OCI-LY7 (cell line): ENCODE results near the gene MUC15. TPM values are rescaled to one million over a fixed set of nuclear protein-coding genes. Genes with fewer than 3 reads are reported as not detected.

Experiments
- BruUV-seq: library from RNA; stranded (reverse); fragments of 400-500 nt; replicated peaks from 2 replicates; lab custom pipeline; 2021; lab: Mats Ljungman, UMichigan
- CTCF ChIA-PET: fragments of 300-600 bp; sonication (Branson Sonifier 250); formaldehyde crosslinking; loops from one replicate; lab custom pipeline; 2022; ENCODE audit warnings: antibody characterized with exemption; ENCODE audit not compliant: unreplicated experiment; lab: Charles Lee
- POLR2A ChIA-PET: fragments of 300-600 bp; sonication (Branson Sonifier 250); formaldehyde crosslinking; loops from one replicate; lab custom pipeline; 2022; ENCODE audit warnings: antibody characterized with exemption; lab: Charles Lee
- DNase-seq: peaks from one replicate; pipeline ENCODE4 v3.0.0-alpha.2; 2015; ENCODE audit warnings: low spot score
- H2AFZ ChIP-seq: fragments of 200-600 bp; sonication (generic), shearing (Covaris generic); 2 replicates; pipeline ENCODE4 v1.6.1; 2014; ENCODE audit warnings: mild to moderate bottlenecking, antibody characterized with exemption, low read length, moderate library complexity
- H3K27ac ChIP-seq: fragments of 200-600 bp; sonication (generic); 2 replicates; pipeline ENCODE4 v1.5.1; 2014; ENCODE audit warnings: mixed run types, low read depth, mild to moderate bottlenecking, moderate library complexity, low read length, inconsistent platforms; ENCODE audit not compliant: poor library complexity, severe bottlenecking
- H3K36me3 ChIP-seq: fragments of 200-600 bp; sonication (generic); 2 replicates; pipeline ENCODE4 v1.6.1; 2014; ENCODE audit warnings: mild to moderate bottlenecking, antibody characterized with exemption, low read length, moderate library complexity, mixed read lengths; ENCODE audit not compliant: insufficient read depth
- H3K4me1 ChIP-seq: fragments of 200-600 bp; sonication (generic); 2 replicates; pipeline ENCODE4 v1.5.1; 2014; ENCODE audit warnings: mild to moderate bottlenecking, low read length; ENCODE audit not compliant: insufficient read depth, poor library complexity, severe bottlenecking
- H3K4me2 ChIP-seq: fragments of 200-600 bp; sonication (generic); 2 replicates; pipeline ENCODE4 v1.6.1; 2014; ENCODE audit warnings: mild to moderate bottlenecking, low read length
- H3K4me3 ChIP-seq: fragments of 200-600 bp; sonication (generic); 2 replicates; pipeline ENCODE4 v1.5.1; 2014; ENCODE audit warnings: mild to moderate bottlenecking, low read depth, low read length; ENCODE audit not compliant: poor library complexity, severe bottlenecking
- H3K79me2 ChIP-seq: fragments of 200-600 bp; sonication (generic); 2 replicates; pipeline ENCODE4 v1.6.1; 2016; ENCODE audit warnings: low read depth, mild to moderate bottlenecking, low read length, moderate library complexity, mixed read lengths; ENCODE audit not compliant: insufficient read depth
- H3K9me2 ChIP-seq: fragments of 200-600 bp; sonication (generic); 2 replicates; pipeline ENCODE4 v1.6.1; 2016; ENCODE audit warnings: mild to moderate bottlenecking, low read length, mixed read lengths; ENCODE audit not compliant: insufficient read depth
- H3K9me3 ChIP-seq: fragments of 200-600 bp; sonication (generic); 2 replicates; pipeline ENCODE4 v1.6.1; 2014; ENCODE audit warnings: mild to moderate bottlenecking, mixed run types, low read length, mixed read lengths
- H4K20me1 ChIP-seq: fragments of 200-600 bp; sonication (generic); 2 replicates; pipeline ENCODE4 v1.6.1; 2014; ENCODE audit warnings: mild to moderate bottlenecking, antibody characterized with exemption, low read length, moderate library complexity, mixed read lengths; ENCODE audit not compliant: insufficient read depth
- CTCF ChIP-seq: fragments of 200-600 bp; sonication (generic); conservative IDR thresholded peaks from 2 replicates; pipeline ENCODE4 v1.5.1; 2014; ENCODE audit warnings: mild to moderate bottlenecking, antibody characterized with exemption, low read length, moderate library complexity, mixed read lengths
- EZH2phosphoT487 ChIP-seq: fragments of 200-600 bp; sonication (generic); IDR thresholded peaks from 2 replicates; pipeline ENCODE4 v1.6.1; 2018; ENCODE audit warnings: low read depth, borderline replicate concordance, mild to moderate bottlenecking, mixed run types, antibody characterized with exemption, low read length, moderate library complexity, mixed read lengths
- intact Hi-C: fragments of 100-400 bp; cut with micrococcal nuclease; formaldehyde crosslinking; loops from one replicate; pipeline ENCODE4 v1.10.0; 2022; ENCODE audit not compliant: unreplicated experiment
- total RNA-seq, 2 experiments: library from RNA; depleted of rRNA in 1 of 2; stranded (reverse); fragments of >200 nt in 1 of 2; shearing (Covaris generic) in 1 of 2; gene quantifications; 2 replicates each; pipeline ENCODE4 v1.2.3, GENCODE V29; 2014 to 2022

The MUC15 gene
- total RNA-seq, 2 experiments from 2014 or later = not detected

GRCh38 chr11:26579683-26580082 is 7.6 kb upstream of the MUC15 start:
- intact Hi-C loops = no loop called here
- H3K4me2 ChIP-seq = no peak overlapping the region
- no peak overlapping the region for H3K4me3 ChIP-seq
- H3K27ac ChIP-seq = no peak overlapping the region
- BruUV-seq = no TSS peak
- H3K9me3 ChIP-seq = no peaks in the 10 kb centered on the region
- no peaks in the 10 kb centered on the region for H3K79me2 ChIP-seq
- TF ChIP-seq CTCF = no peak
- no peak for TF ChIP-seq EZH2phosphoT487
- no peaks in the 10 kb centered on the region for H3K4me1 ChIP-seq
- H3K9me2 ChIP-seq = no peaks in the 10 kb centered on the region
- POLR2A ChIA-PET = no interaction called here
- CTCF ChIA-PET = no interaction called here
- no peaks in the 10 kb centered on the region for H4K20me1 ChIP-seq
- H3K36me3 ChIP-seq = no peaks in the 10 kb centered on the region
- DNase-seq = no peak
- H2AFZ ChIP-seq = no peak overlapping the region

- Histone ChIP-seq H3K79me2 (no peaks in the 10 kb centered on the region), H3K4me2 (no peak overlapping the region), H3K27ac (no peak overlapping the region), H4K20me1 (no peaks in the 10 kb centered on the region), H3K36me3 (no peaks in the 10 kb centered on the region), H3K9me3 (no peaks in the 10 kb centered on the region), H3K4me1 (no peaks in the 10 kb centered on the region), H3K4me3 (no peak overlapping the region), H3K9me2 (no peaks in the 10 kb centered on the region), H2AFZ (no peak overlapping the region)
- TF ChIP-seq CTCF (no peak), EZH2phosphoT487 (no peak)
- DNase-seq = no peak
- intact Hi-C loops = no loop called here
- ChIA-PET POLR2A (no interaction called here), CTCF (no interaction called here)
- no TSS peak for BruUV-seq
These were observed 7.1 kb upstream of the MUC15 start for GRCh38 chr11:26578998-26579661.

GRCh38 chr11:26575946-26576345 is 3.9 kb upstream of the MUC15 start:
- ChIA-PET POLR2A (no interaction called here), CTCF (no interaction called here)
- H3K4me3 ChIP-seq = no peak overlapping the region
- no peaks in the 10 kb centered on the region for H3K79me2 ChIP-seq
- H4K20me1 ChIP-seq = no peaks in the 10 kb centered on the region
- H2AFZ ChIP-seq = no peak overlapping the region
- H3K9me2 ChIP-seq = no peaks in the 10 kb centered on the region
- no peak overlapping the region for H3K4me2 ChIP-seq
- no peak overlapping the region for H3K27ac ChIP-seq
- TF ChIP-seq EZH2phosphoT487 = no peak
- no peak for TF ChIP-seq CTCF
- no peaks in the 10 kb centered on the region for H3K9me3 ChIP-seq
- no peaks in the 10 kb centered on the region for H3K36me3 ChIP-seq
- DNase-seq = no peak
- H3K4me1 ChIP-seq = no peaks in the 10 kb centered on the region
- intact Hi-C loops = no loop called here
- BruUV-seq = no TSS peak
